SK-N-MC (cell line): ENCODE data around the gene PCDHB7.
"Not testable (repeated sequence)": the region's sequence is repeated elsewhere in the genome, so short reads cannot be mapped to it uniquely, and the experiment has no call there.

Experiments used
- DNase-seq: peaks from one replicate; pipeline ENCODE4 v3.0.0-alpha.2; 2011; ENCODE audit warnings: low read depth, low spot score
- H3K27ac ChIP-seq: fragments of 200-600 bp; sonication (generic); 2 replicates; pipeline ENCODE4 v1.5.1; 2016; ENCODE audit warnings: mixed run types
- H3K36me3 ChIP-seq: fragments of 200-600 bp; sonication (generic); 2 replicates; pipeline ENCODE4 v1.6.1; 2017; ENCODE audit warnings: antibody characterized with exemption, low read length, mixed read lengths; ENCODE audit not compliant: insufficient read depth
- H3K4me3 ChIP-seq: fragments of 200-600 bp; sonication (generic); 2 replicates; pipeline ENCODE4 v1.5.1; 2016
- H3K9ac ChIP-seq: fragments of 200-600 bp; sonication (generic); 2 replicates; pipeline ENCODE4 v1.8.0; 2017; ENCODE audit warnings: mixed run types, mixed read lengths; ENCODE audit not compliant: insufficient read length
- H3K9me3 ChIP-seq: fragments of 200-600 bp; sonication (generic); 2 replicates; pipeline ENCODE4 v1.6.1; 2017; ENCODE audit warnings: low read depth, mild to moderate bottlenecking, antibody characterized with exemption, low read length, moderate library complexity, mixed read lengths
- EZH2 ChIP-seq: fragments of 200-600 bp; sonication (generic); IDR thresholded peaks from one replicate; pipeline ENCODE4 v1.6.1; 2017; ENCODE audit warnings: antibody characterized with exemption
- FOXP2 ChIP-seq: optimal IDR thresholded peaks from 2 replicates; pipeline ENCODE3; 2011; ENCODE audit warnings: mild to moderate bottlenecking, moderate library complexity; ENCODE audit not compliant: insufficient read depth; ENCODE audit errors: extremely low read length, control extremely low read depth
- POLR2AphosphoS5 ChIP-seq: IDR thresholded peaks from 2 replicates; pipeline ENCODE4 v1.6.1; 2012; ENCODE audit warnings: mild to moderate bottlenecking, low read depth, low read length, borderline replicate concordance

PCDHB7 gene

DNA sequence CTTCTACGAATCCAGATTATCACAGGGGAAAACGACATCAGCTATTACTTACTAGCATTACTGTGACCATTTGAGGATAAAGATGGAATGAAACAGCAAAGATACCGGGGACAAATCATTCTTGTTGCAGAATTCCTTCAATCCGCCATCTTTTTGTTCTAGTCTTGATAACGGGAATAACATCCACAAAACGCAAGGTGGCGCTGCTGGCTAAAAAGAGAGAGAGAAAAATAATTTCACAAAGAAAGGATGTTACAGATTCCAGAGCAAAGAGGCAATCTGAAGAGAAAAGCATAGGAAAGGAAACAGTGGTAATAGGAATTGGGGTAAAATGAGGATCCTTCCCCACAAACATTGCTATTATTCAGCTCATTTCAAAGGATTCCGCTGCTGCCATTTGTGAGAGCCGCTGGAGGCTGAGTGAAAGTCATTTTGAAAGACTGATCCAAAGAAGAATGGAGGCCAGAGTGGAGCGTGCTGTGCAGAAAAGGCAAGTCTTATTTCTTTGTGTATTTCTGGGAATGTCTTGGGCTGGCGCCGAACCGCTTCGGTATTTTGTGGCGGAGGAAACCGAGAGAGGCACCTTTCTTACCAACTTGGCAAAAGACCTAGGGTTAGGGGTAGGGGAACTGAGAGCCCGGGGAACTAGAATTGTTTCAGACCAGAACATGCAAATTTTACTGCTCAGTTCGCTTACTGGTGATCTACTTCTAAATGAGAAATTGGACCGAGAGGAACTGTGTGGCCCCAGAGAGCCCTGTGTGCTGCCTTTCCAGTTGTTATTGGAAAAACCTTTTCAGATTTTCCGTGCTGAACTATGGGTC, at the start of gene PCDHB7:
Gene PCDHB7 (plus strand): TSS at position 264 of the 824 bp plus-strand sequence. CDS start 192 bp downstream, at position 456.
- DNase-seq = no peak
- no peaks in the 10 kb centered on the region for H3K36me3 ChIP-seq
- H3K27ac ChIP-seq = no peak within 1 kb of the TSS
- no peak for TF ChIP-seq EZH2
- TF ChIP-seq FOXP2 = no peak
- TF ChIP-seq POLR2AphosphoS5 = no peak
- H3K9me3 ChIP-seq = no peaks in the 10 kb centered on the region
- H3K9ac ChIP-seq = no peak within 1 kb of the TSS
- peak within 1 kb of the TSS; percentile 26; the same call in 1 of the 2 replicates for H3K4me3 ChIP-seq

- DNase-seq, H3K36me3 ChIP-seq, H3K27ac ChIP-seq, H3K9ac ChIP-seq, H3K4me3 ChIP-seq, H3K9me3 ChIP-seq: not testable (repeated sequence)
Observed at GRCh38 chr5:141123396-141124135, 48.9 kb upstream of the PCDHB7 start.

DNA sequence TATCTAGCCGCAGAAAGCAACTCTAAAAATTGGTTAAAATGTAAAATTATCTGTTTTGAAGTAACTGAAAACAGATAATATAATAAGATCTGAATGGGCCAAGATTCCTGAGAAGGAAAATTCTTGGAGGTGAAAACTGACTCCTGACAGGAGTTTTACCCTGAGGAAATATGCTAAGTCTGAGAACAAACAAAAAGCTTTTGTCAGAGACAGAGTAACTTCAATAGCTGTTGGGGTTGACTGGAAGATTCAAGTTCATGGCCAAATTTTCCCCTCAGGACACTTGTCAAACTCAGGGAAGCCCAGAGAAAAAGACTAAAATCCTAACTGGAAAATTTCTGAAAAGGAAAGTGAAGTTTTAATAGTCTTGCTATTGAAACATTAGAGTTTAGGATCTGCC, 45.1 kb upstream of the PCDHB7 start:
- no peak for DNase-seq
- no peaks in the 10 kb centered on the region; the same call in 1 of the 2 replicates for H3K9me3 ChIP-seq
- H3K36me3 ChIP-seq = no peaks in the 10 kb centered on the region
- H3K27ac ChIP-seq = no peak overlapping the region
- H3K9ac ChIP-seq = no peak overlapping the region
- H3K4me3 ChIP-seq = no peak overlapping the region
- no peak for TF ChIP-seq FOXP2
- no peak for TF ChIP-seq EZH2
- TF ChIP-seq POLR2AphosphoS5 = no peak

DNA sequence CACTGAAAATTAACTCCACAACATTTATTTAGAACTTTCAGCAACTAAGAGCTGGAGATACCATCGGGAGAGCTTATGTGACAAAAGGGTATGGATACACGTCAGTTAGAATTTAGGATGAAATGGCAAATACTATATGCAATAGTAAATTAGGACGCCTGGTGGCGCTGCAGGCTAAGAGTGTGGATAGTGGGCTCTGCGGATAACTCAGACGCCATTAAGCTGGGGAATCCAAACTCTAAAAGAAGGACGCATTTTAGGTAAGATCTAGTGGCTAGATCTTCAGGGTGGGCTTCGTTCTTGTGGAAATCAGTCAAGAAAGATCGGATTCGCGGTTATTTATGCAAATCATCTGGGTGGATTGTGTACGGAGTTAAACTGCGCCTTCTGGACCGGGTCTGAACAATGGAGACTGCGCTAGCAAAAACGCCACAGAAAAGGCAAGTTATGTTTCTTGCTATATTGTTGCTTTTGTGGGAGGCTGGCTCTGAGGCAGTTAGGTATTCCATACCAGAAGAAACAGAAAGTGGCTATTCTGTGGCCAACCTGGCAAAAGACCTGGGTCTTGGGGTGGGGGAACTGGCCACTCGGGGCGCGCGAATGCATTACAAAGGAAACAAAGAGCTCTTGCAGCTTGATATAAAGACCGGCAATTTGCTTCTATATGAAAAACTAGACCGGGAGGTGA, 37.3 kb upstream of the PCDHB7 start, which contains the start of gene PCDHB5:
Gene PCDHB5 (plus strand): TSS at position 177 of the 688 bp plus-strand sequence. CDS start 229 bp downstream, at position 406.
- Histone ChIP-seq H3K4me3 (peak within 1 kb of the TSS; percentile 78), H3K9ac (peak within 1 kb of the TSS; percentile 88), H3K27ac (peak within 1 kb of the TSS; percentile 27), H3K36me3 (peaks cover 27% of the 10 kb centered on the region), H3K9me3 (peaks cover 4% of the 10 kb centered on the region)
- TF ChIP-seq POLR2AphosphoS5 (peak; percentile 72), FOXP2 (no peak), EZH2 (no peak)
- DNase-seq = peak; percentile 77

- peak overlapping the region; percentile 88 for H3K9ac ChIP-seq
- TF ChIP-seq EZH2 (no peak), FOXP2 (no peak), POLR2AphosphoS5 (no peak)
- peaks cover 4% of the 10 kb centered on the region for H3K9me3 ChIP-seq
- H3K36me3 ChIP-seq = peaks cover 27% of the 10 kb centered on the region
- peak overlapping the region; percentile 78 for H3K4me3 ChIP-seq
- DNase-seq = no peak
- peak overlapping the region; percentile 27; the same call in 1 of the 2 replicates for H3K27ac ChIP-seq
Observed at GRCh38 chr5:141135718-141136266, 36.7 kb upstream of the PCDHB7 start.

DNA sequence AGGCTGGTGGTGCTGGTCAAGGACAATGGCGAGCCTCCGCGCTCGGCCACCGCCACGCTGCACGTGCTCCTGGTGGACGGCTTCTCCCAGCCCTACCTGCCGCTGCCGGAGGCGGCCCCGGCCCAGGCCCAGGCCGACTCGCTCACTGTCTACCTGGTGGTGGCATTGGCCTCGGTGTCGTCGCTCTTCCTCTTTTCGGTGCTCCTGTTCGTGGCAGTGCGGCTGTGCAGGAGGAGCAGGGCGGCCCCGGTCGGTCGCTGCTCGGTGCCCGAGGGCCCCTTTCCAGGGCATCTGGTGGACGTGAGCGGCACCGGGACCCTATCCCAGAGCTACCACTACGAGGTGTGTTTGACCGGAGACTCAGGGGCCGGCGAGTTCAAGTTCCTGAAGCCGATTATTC, 35.1 kb upstream of the PCDHB7 start:
- not testable (repeated sequence) for DNase-seq, H3K27ac ChIP-seq, H3K9ac ChIP-seq, H3K4me3 ChIP-seq, H3K9me3 ChIP-seq
- H3K36me3 ChIP-seq = peaks cover 27% of the 10 kb centered on the region

- Histone ChIP-seq H3K27ac (no peak within 1 kb of the TSS), H3K4me3 (no peak within 1 kb of the TSS), H3K9ac (no peak within 1 kb of the TSS), H3K36me3 (no peaks in the 10 kb centered on the region), H3K9me3 (no peaks in the 10 kb centered on the region)
- TF ChIP-seq EZH2 (no peak), POLR2AphosphoS5 (no peak), FOXP2 (no peak)
- DNase-seq = no peak
Observed at GRCh38 chr5:141149812-141150211, 22.6 kb upstream of the PCDHB7 start, which contains the start of gene PCDHB6. Gene PCDHB6 (plus strand): TSS chr5:141150057. CDS start chr5:141150258, 201 bp downstream.
